NCI-H446 treated with DMSO at 0.1 percent for 48 hours (cell line): ENCODE measurements around the gene STARD5.

Experiments
- DNase-seq: peaks from one replicate; lab custom pipeline; 2025; lab: John Stamatoyannopoulos, UW

The STARD5 gene

GRCh38 chr15:81311752-81312464 lies 12.0 kb downstream of the STARD5 start:
- DNase-seq = no peak

GRCh38 chr15:81310480-81310879 lies 13.5 kb downstream of the STARD5 start:
- no peak for DNase-seq

- no peak for DNase-seq
Measured at GRCh38 chr15:81309647-81310450, 14.1 kb downstream of the STARD5 start.

GRCh38 chr15:81308260-81308659 lies 15.7 kb downstream of the STARD5 start:
- DNase-seq = no peak

GRCh38 chr15:81304226-81304625 lies 19.7 kb downstream of the STARD5 start:
- no peak for DNase-seq

GRCh38 chr15:81303244-81304225 lies 20.4 kb downstream of the STARD5 start:
- no peak for DNase-seq

GRCh38 chr15:81302701-81303109 lies 21.2 kb downstream of the STARD5 start:
- DNase-seq = no peak

GRCh38 chr15:81301815-81302399 lies 22.0 kb downstream of the STARD5 start:
- DNase-seq = no peak

- no peak for DNase-seq
Measured at GRCh38 chr15:81301385-81301784, 22.6 kb downstream of the STARD5 start.

GRCh38 chr15:81299630-81300273 lies 24.2 kb downstream of the STARD5 start:
- no peak for DNase-seq

- no peak for DNase-seq
Measured at GRCh38 chr15:81299156-81299555, 24.8 kb downstream of the STARD5 start.

GRCh38 chr15:81298611-81299010 lies 25.3 kb downstream of the STARD5 start:
- DNase-seq = no peak

GRCh38 chr15:81297603-81298575 lies 26.1 kb downstream of the STARD5 start:
- no peak for DNase-seq

- no peak for DNase-seq
Measured at GRCh38 chr15:81297147-81297572, 26.8 kb downstream of the STARD5 start.

GRCh38 chr15:81296673-81297072 lies 27.3 kb downstream of the STARD5 start:
- DNase-seq = no peak

- DNase-seq = no peak
Measured at GRCh38 chr15:81296186-81296585, 27.8 kb downstream of the STARD5 start.

GRCh38 chr15:81295486-81296121 lies 28.3 kb downstream of the STARD5 start:
- DNase-seq = no peak

GRCh38 chr15:81294516-81294880 lies 29.4 kb downstream of the STARD5 start:
- DNase-seq = no peak

- no peak for DNase-seq
Measured at GRCh38 chr15:81293728-81294515, 30.0 kb downstream of the STARD5 start.
